GM10266 (cell line): ENCODE results near the gene MAGI3.

Experiments used
- DNase-seq: peaks from one replicate; pipeline ENCODE4 v3.0.0; 2012; ENCODE audit errors: extremely low spot score
- CTCF ChIP-seq: IDR thresholded peaks from 2 replicates; pipeline ENCODE4 v1.5.1; 2012; ENCODE audit warnings: mild to moderate bottlenecking, low read depth; ENCODE audit not compliant: control insufficient read depth, insufficient read depth; ENCODE audit errors: missing control alignments

Gene MAGI3

GRCh38 chr1:113373644-113374043 is 16.7 kb upstream of the MAGI3 start:
- TF ChIP-seq CTCF: no peak

GRCh38 chr1:113375878-113376277 is 14.4 kb upstream of the MAGI3 start:
- no peak for TF ChIP-seq CTCF
- DNase-seq: no peak

More at GRCh38 chr1:113373644-113374043, 16.7 kb upstream of the MAGI3 start:
- no peak for DNase-seq

- DNase-seq: no peak
- no peak for TF ChIP-seq CTCF
These were observed 10.2 kb upstream of the MAGI3 start for GRCh38 chr1:113380075-113380474.

- TF ChIP-seq CTCF: no peak
- DNase-seq: no peak
These were observed 2.2 kb upstream of the MAGI3 start for GRCh38 chr1:113388017-113388620.

GRCh38 chr1:113388621-113389358 is 1.5 kb upstream of the MAGI3 start:
- DNase-seq: no peak
- TF ChIP-seq CTCF: no peak

GRCh38 chr1:113389359-113389952 is 859 bp upstream of the MAGI3 start:
- TF ChIP-seq CTCF: no peak
- no peak for DNase-seq
